ENCODE measurements around the gene RBM5. TPM values are rescaled to one million over a fixed set of nuclear protein-coding genes. Genes with fewer than 3 reads are reported as not detected.

Gene RBM5
- polyA plus RNA-seq, 3 donors, result 54.6 to 76.0 (median 60.2) TPM

GRCh38 chr3:50134367-50134766, 45.6 kb downstream of the RBM5 start:
- H3K27ac ChIP-seq (ENCODE audit: low read depth, low read length), result no peak overlapping the region
- 52 to 67% (median 54%) methylated on average over 2 of the region's 2 CpGs for WGBS, 3 donors

- H3K27ac ChIP-seq (ENCODE audit: low read depth, low read length), result no peak overlapping the region
- 87 to 95% (median 95%) methylated on average over 5 of the region's 5 CpGs for WGBS, 3 donors
These were observed 47.2 kb downstream of the RBM5 start for GRCh38 chr3:50135964-50136363.

GRCh38 chr3:50136714-50137405, 48.1 kb downstream of the RBM5 start:
- H3K27ac ChIP-seq (ENCODE audit: low read depth, low read length), result no peak overlapping the region

GRCh38 chr3:50137531-50137930, 48.8 kb downstream of the RBM5 start:
- no peak overlapping the region for H3K27ac ChIP-seq (ENCODE audit: low read depth, low read length)
- WGBS, 3 donors, result 89 to 95% (median 90%) methylated on average over 6 of the region's 6 CpGs

More at GRCh38 chr3:50136714-50137405, 48.1 kb downstream of the RBM5 start:
- WGBS, 3 donors, result 53 to 74% (median 68%) methylated on average over 6 of the region's 6 CpGs

GRCh38 chr3:50138266-50139200, 49.8 kb downstream of the RBM5 start:
- 16 to 34% (median 20%) methylated on average over 13 of the region's 13 CpGs for WGBS, 3 donors
- no peak overlapping the region for H3K27ac ChIP-seq (ENCODE audit: low read depth, low read length)

- 66 to 73% (median 73%) methylated on average over 6 of the region's 6 CpGs for WGBS, 3 donors
- no peak overlapping the region for H3K27ac ChIP-seq (ENCODE audit: low read depth, low read length)
These were observed 50.6 kb downstream of the RBM5 start for GRCh38 chr3:50139308-50139707.

- no peak overlapping the region for H3K27ac ChIP-seq (ENCODE audit: low read depth, low read length)
- 87 to 93% (median 92%) methylated on average over 13 of the region's 13 CpGs for WGBS, 3 donors
These were observed 51.2 kb downstream of the RBM5 start for GRCh38 chr3:50139718-50140423.

GRCh38 chr3:50140990-50141389, 52.3 kb downstream of the RBM5 start:
- 93 to 95% (median 95%) methylated on average over 12 of the region's 12 CpGs for WGBS, 3 donors
- H3K27ac ChIP-seq (ENCODE audit: low read depth, low read length), result no peak overlapping the region

- H3K27ac ChIP-seq (ENCODE audit: low read depth, low read length), result no peak overlapping the region
- WGBS, 3 donors, result 94 to 96% (median 95%) methylated on average over 3 of the region's 3 CpGs
These were observed 57.7 kb downstream of the RBM5 start for GRCh38 chr3:50146316-50146901.

GRCh38 chr3:50147016-50147415, 58.3 kb downstream of the RBM5 start:
- WGBS, 3 donors, result 89 to 96% (median 93%) methylated on average over 7 of the region's 7 CpGs
- H3K27ac ChIP-seq (ENCODE audit: low read depth, low read length), result no peak overlapping the region

GRCh38 chr3:50147447-50147846, 58.7 kb downstream of the RBM5 start:
- 90 to 92% (median 90%) methylated on average over 2 of the region's 2 CpGs for WGBS, 3 donors
- no peak overlapping the region for H3K27ac ChIP-seq (ENCODE audit: low read depth, low read length)

GRCh38 chr3:50147861-50148260, 59.1 kb downstream of the RBM5 start:
- no peak overlapping the region for H3K27ac ChIP-seq (ENCODE audit: low read depth, low read length)
- 69 to 74% (median 70%) methylated on average over 6 of the region's 6 CpGs for WGBS, 3 donors

- 65 to 93% (median 88%) methylated on average over 1 of the region's 1 CpG for WGBS, 3 donors
- H3K27ac ChIP-seq (ENCODE audit: low read depth, low read length), result no peak overlapping the region
These were observed 61.7 kb downstream of the RBM5 start for GRCh38 chr3:50150404-50150750.

GRCh38 chr3:50150863-50151686, 62.4 kb downstream of the RBM5 start:
- no peak overlapping the region for H3K27ac ChIP-seq (ENCODE audit: low read depth, low read length)
- 69 to 83% (median 80%) methylated on average over 16 to 18 of the region's 18 CpGs for WGBS, 3 donors

GRCh38 chr3:50151728-50152127, 63.0 kb downstream of the RBM5 start:
- H3K27ac ChIP-seq (ENCODE audit: low read depth, low read length), result no peak overlapping the region
- 72 to 93% (median 74%) methylated on average over 4 to 5 of the region's 5 CpGs for WGBS, 3 donors

- WGBS, 3 donors, result 55 to 59% (median 58%) methylated on average over 9 of the region's 9 CpGs
- H3K27ac ChIP-seq (ENCODE audit: low read depth, low read length), result no peak overlapping the region
These were observed 65.2 kb downstream of the RBM5 start for GRCh38 chr3:50153782-50154475.

- 1 to 7% (median 4%) methylated on average over 31 to 34 of the region's 34 CpGs for WGBS, 3 donors
- no peak overlapping the region for H3K27ac ChIP-seq (ENCODE audit: low read depth, low read length)
These were observed 65.7 kb downstream of the RBM5 start for GRCh38 chr3:50154476-50154839.

Measured in adipose tissue (tissue), 3 donors.